ACC112 (cell line): ENCODE results near the gene MYH6.

Source experiments
- H2AFZ ChIP-seq: fragments of 200-600 bp; sonication (generic); one replicate; pipeline ENCODE4 v1.6.0; 2017; ENCODE audit warnings: antibody characterized with exemption, low read length; ENCODE audit not compliant: unreplicated experiment
- H3K27ac ChIP-seq: fragments of 200-600 bp; sonication (generic); 2 replicates; pipeline ENCODE4 v1.5.1; 2014; ENCODE audit warnings: low read depth, mild to moderate bottlenecking, antibody characterized with exemption, low read length, moderate library complexity
- H3K27me3 ChIP-seq: fragments of 200-600 bp; sonication (generic); 2 replicates; pipeline ENCODE4 v1.6.1; 2014; ENCODE audit warnings: mild to moderate bottlenecking, antibody characterized with exemption, low read length, moderate library complexity, mixed read lengths; ENCODE audit not compliant: insufficient read depth
- H3K36me3 ChIP-seq: fragments of 200-600 bp; sonication (generic); 2 replicates; pipeline ENCODE4 v1.6.1; 2016; ENCODE audit warnings: mild to moderate bottlenecking, antibody characterized with exemption, low read length, moderate library complexity, mixed read lengths; ENCODE audit not compliant: insufficient read depth
- H3K4me1 ChIP-seq: fragments of 200-600 bp; sonication (generic); one replicate; pipeline ENCODE4 v1.6.1; 2016; ENCODE audit warnings: low read length, mixed read lengths; ENCODE audit not compliant: insufficient read depth, unreplicated experiment, control insufficient read depth
- H3K4me3 ChIP-seq: fragments of 200-600 bp; sonication (generic); 2 replicates; pipeline ENCODE4 v1.5.1; 2014; ENCODE audit warnings: mild to moderate bottlenecking, low read depth, low read length
- H3K79me2 ChIP-seq: fragments of 200-600 bp; sonication (generic); one replicate; pipeline ENCODE4 v1.6.0; 2016; ENCODE audit warnings: low read length; ENCODE audit not compliant: control insufficient read depth, unreplicated experiment, insufficient read depth

Gene MYH6

GRCh38 chr14:23339506-23340268 lies 68.4 kb downstream of the MYH6 start:
- H3K79me2 ChIP-seq = no peaks in the 10 kb centered on the region
- no peaks in the 10 kb centered on the region; the same call in 1 of the 2 replicates for H3K36me3 ChIP-seq
- H3K27ac ChIP-seq = no peak overlapping the region
- H2AFZ ChIP-seq = no peak overlapping the region
- H3K4me1 ChIP-seq = no peaks in the 10 kb centered on the region
- no peak overlapping the region for H3K4me3 ChIP-seq
- H3K27me3 ChIP-seq = peaks cover 23% of the 10 kb centered on the region

- no peak overlapping the region for H3K27ac ChIP-seq
- no peaks in the 10 kb centered on the region for H3K79me2 ChIP-seq
- H3K36me3 ChIP-seq = no peaks in the 10 kb centered on the region; the same call in 1 of the 2 replicates
- H3K27me3 ChIP-seq = peaks cover 19% of the 10 kb centered on the region
- no peak overlapping the region for H3K4me3 ChIP-seq
- H2AFZ ChIP-seq = no peak overlapping the region
- H3K4me1 ChIP-seq = no peaks in the 10 kb centered on the region
Measured at GRCh38 chr14:23335623-23336022, 72.5 kb downstream of the MYH6 start.
